ENCODE results near the gene SULT2B1. TPM values are rescaled to one million over a fixed set of nuclear protein-coding genes. Genes with fewer than 3 reads are reported as not detected.
"Not testable (repeated sequence)": the region's sequence is repeated elsewhere in the genome, so short reads cannot be mapped to it uniquely, and the experiment has no call there.

The SULT2B1 gene
- total RNA-seq (2014; rRNA removed), result not detected in 2 replicates
- 0.15 TPM for polyA plus RNA-seq (2012)

GRCh38 chr19:48551437-48552302 is at the start of gene SULT2B1:
Gene SULT2B1, plus strand, starts transcription at chr19:48552172. Its CDS starts 81 bp downstream, at chr19:48552253.
- no peak for DNase-seq (ENCODE audit: low read depth)

GRCh38 chr19:48502350-48503018 is 49.5 kb upstream of the SULT2B1 start:
- no peak for DNase-seq (ENCODE audit: low read depth)

GRCh38 chr19:48506138-48506733 is 45.7 kb upstream of the SULT2B1 start:
- peak; percentile 54 for DNase-seq (ENCODE audit: low read depth)

GRCh38 chr19:48507911-48508439 is 44.0 kb upstream of the SULT2B1 start:
- no peak for DNase-seq (ENCODE audit: low read depth)

GRCh38 chr19:48508729-48509411 is 43.1 kb upstream of the SULT2B1 start:
- no peak for DNase-seq (ENCODE audit: low read depth)

GRCh38 chr19:48509467-48510194 is 42.3 kb upstream of the SULT2B1 start:
- peak; percentile 46 for DNase-seq (ENCODE audit: low read depth)

- peak; percentile 29 for DNase-seq (ENCODE audit: low read depth)
These were observed 41.3 kb upstream of the SULT2B1 start for GRCh38 chr19:48510421-48511268.

GRCh38 chr19:48511321-48511731 is 40.6 kb upstream of the SULT2B1 start:
- no peak for DNase-seq (ENCODE audit: low read depth)

GRCh38 chr19:48511800-48512503 is 40.0 kb upstream of the SULT2B1 start, which contains the start of gene LMTK3:
Gene LMTK3, minus strand, starts transcription at chr19:48511835. Its CDS starts 259 bp downstream, at chr19:48511576.
- peak; percentile 44 for DNase-seq (ENCODE audit: low read depth)

- no peak for DNase-seq (ENCODE audit: low read depth)
These were observed 39.3 kb upstream of the SULT2B1 start for GRCh38 chr19:48512504-48513288.

GRCh38 chr19:48513289-48514122 is 38.5 kb upstream of the SULT2B1 start:
- DNase-seq (ENCODE audit: low read depth), result peak; percentile 48

- DNase-seq (ENCODE audit: low read depth), result no peak
These were observed 37.9 kb upstream of the SULT2B1 start for GRCh38 chr19:48514123-48514458.

- DNase-seq (ENCODE audit: low read depth), result no peak
These were observed 35.4 kb upstream of the SULT2B1 start for GRCh38 chr19:48516536-48516935.

- DNase-seq (ENCODE audit: low read depth), result no peak
These were observed 33.8 kb upstream of the SULT2B1 start for GRCh38 chr19:48518207-48518606.

GRCh38 chr19:48519426-48519825 is 32.5 kb upstream of the SULT2B1 start:
- DNase-seq (ENCODE audit: low read depth), result not testable (repeated sequence)

GRCh38 chr19:48520134-48520533 is 31.8 kb upstream of the SULT2B1 start:
- DNase-seq (ENCODE audit: low read depth), result no peak

GRCh38 chr19:48524221-48524620 is 27.8 kb upstream of the SULT2B1 start:
- no peak for DNase-seq (ENCODE audit: low read depth)
